Activated CD4-positive, CD25-positive, alpha-beta regulatory T cell treated with anti-CD3 and anti-CD28 coated beads, Interleukin-2, amount 50 U/mL, for 24 hours (primary cell): ENCODE results near the gene SLC12A7.
"Not testable (repeated sequence)": the region's sequence is repeated elsewhere in the genome, so short reads cannot be mapped to it uniquely, and the experiment has no call there.

Experiments used
- ATAC-seq, 2 donors: fragments of 150-1000 bp; cut with Tn5 transposase; one replicate each; pipeline ENCODE4 v1.10.0; 2021; ENCODE audit warnings: mild to moderate bottlenecking in 1 of 2, moderate library complexity in 1 of 2

The SLC12A7 gene

DNA sequence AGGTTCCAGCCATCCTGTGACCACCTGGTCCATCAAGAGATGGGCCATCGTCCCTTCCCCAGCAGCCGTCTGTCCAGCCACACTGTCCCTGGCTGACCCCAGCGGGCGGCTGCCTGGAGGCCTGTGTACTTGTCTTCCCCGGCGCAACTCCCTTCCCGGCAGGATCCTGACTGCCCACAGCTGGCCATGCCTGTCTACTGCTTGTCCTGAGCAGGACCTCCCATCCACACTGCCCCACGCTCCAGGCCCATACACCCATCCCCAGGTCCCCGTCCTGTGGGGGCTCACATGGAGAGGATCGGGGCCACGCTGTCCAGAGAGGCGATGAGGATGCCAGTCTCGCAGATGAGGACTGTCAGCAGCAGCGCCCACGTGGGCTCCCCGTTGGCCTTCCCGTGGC lies 35.5 kb downstream of the SLC12A7 start:
- ATAC-seq, result no peak

DNA sequence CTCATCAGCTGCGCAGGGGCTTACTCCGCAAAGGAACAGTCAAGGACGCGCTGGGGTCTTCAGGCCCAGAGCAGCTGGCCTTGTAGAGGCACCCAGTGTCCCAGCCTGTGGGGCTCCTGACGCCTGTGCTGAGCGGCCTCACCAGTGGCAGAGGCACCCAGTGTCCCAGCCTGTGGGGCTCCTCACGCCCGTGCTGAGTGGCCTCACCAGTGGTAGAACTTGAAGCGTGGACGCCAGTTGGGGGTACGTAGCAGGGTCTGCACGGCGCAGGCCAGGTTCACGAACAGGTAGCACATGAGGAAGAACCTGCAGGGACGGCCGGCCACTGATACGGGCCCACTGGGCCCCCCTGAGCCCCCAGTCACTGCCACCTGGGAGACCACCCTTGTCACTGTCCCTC lies 35.9 kb downstream of the SLC12A7 start:
- ATAC-seq, result no peak

DNA sequence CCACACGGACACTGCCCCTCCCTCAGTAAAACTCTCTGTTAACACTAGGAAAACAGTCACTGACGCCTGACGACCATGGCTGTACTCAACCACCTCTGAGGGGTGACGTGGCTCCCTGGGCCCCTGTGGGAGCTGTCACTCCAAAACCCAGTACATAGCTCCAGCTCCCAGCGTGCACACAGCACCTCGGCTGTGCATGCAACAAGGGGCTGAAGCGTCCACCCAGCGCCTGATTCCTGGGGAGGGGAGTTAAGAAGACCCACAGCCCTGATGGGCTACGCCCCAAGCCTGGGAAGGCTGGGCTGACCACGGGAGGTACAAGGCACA lies 36.3 kb downstream of the SLC12A7 start:
- ATAC-seq, result no peak

DNA sequence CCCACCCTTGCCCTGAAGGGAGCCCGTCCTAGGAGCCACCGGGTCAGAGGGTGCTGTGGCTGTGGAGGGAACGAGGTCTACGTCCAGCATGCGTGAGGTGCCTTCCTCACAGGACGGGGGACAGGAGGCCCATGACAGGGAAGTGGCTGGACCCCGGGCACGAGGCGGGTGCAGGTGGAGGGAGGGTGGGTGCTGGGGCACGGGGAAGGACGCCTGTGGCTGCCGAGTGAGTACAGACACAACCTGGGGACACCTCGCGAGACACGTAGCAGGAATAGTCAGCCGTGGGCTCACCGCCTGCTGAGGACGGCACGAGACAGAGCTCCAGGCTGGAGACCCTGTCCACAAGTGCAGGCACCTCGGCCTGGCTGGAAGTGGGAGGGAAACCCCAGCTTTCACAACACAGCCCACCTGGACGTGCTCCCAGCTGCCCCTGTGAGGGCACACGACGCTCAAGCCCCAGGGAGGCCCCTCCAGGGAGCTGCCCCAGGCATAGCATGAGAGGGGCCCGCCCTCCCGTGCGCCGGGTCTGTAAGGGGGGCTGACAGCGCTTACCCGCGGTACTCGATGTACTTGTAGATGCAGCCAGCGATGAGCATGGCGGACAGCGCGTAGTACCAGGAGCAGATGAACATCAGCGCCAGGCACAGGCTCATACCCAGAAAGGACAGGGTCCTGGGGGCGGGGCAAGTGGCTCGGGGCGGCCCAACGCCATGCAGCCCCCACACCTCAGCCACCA lies 36.9 kb downstream of the SLC12A7 start:
- ATAC-seq, result no peak

DNA sequence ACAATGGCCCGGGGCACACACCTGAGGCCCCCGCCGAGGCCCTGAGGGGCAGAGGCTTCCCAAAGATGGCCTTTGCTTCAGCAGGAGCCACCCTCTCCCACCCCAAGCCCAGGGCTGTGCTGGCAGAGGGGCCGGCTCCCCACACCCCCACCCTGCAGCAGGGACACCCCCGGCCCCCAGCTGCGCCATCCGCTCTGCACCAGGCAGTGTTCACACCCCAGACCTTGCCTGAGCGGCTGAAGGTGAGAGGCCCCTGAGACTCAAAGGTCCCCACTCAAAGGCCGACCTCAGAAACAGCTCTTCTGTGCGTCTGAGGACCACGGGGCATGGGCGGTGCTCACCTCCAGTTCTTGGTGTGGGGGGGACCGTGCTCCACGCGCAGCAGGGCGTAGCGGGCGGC lies 37.6 kb downstream of the SLC12A7 start:
- no peak for ATAC-seq

DNA sequence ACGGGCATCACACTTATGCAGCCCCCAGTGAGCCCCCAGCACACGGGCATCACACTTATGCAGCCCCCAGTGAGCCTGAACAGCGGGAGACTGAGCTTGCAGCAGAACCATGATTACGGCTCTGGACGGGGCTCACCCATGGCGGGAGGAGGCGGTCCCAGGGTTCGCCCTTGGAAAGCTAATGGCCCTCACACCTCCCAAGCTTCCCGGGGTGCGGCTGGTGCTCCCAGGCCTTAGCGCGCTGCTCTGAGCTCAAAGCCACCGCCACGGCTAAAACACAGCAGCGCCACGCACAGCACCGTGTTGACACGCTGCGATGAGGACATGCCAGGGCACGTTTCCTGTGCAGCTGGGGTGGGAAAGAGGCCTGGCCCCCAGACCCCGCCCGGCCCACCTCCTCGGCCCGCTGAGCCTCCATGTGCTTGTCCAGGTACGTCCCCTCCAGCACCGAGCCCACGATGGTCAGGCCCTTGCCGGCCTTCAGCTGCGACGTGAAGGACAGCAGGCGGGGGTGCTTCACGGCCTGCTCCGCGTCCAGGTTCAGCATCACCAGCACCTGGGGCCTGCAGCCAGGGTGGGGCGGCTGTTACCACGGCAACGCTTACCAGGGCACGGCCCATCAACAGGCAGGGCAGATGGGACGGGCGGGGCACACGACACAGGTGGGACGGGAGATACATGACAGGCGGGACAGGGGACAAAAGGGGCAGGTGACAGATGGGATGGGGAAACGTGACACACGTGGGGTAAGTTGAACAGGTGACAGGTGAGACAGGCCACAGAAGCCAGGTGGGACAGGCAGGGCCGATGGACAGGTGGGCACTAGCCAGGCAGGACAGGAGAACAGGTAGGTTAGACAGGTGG lies 38.4 kb downstream of the SLC12A7 start:
- no peak for ATAC-seq

DNA sequence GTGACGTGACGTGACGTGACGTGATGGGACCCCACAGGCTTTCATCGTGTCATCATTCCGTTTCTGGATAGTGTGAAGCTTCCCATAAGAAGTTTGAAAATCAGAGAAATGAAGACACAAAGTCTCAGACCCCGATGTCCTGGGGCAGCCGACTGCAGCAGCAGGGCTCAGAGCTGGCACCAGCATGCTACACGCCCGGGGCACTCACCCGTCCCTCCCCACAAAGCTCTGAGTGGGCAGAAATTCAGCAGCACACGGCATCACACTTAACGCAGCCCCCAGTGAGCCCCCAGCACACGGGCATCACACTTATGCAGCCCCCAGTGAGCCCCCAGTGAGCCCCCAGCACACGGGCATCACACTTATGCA lies 42.2 kb downstream of the SLC12A7 start:
- ATAC-seq, result no peak

DNA sequence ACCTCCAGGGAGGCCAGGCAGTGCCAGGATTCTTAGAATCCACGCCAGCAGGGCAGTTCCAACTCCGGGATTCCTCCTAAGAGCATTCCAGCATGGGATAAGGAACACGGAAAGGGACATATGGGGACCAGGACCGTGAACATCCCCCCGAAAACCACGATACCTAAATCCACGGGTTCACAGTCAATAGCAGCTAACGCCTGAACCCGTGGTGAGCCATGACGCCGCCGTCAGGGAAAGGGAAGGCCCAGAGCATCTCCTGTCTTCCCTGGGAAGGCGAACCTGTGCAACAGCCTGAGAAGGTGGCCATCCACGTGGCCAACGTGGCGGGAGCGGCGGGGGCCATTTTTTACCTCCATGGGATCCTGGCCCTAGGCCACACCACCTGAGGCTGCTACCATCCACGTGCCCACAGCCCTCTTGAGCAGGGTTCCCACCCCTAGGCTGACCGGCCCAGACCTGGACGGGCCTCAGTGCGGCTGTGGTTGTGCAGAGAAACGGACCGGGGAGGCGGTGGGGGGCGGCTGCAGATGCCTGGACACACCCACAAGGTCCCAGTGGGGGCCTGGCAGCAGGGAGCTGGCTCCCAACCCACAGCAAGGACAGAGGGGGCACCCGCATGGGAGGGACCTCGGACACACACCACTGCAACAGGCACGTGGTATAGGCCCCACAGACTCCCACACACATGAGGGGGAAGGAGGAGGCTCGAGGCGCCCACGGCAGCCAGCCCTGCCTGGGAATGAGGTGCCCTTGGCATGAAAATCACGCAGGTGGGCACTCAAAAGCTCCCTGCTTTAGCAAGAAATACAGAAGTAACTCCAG lies 42.8 kb downstream of the SLC12A7 start:
- ATAC-seq, result no peak

DNA sequence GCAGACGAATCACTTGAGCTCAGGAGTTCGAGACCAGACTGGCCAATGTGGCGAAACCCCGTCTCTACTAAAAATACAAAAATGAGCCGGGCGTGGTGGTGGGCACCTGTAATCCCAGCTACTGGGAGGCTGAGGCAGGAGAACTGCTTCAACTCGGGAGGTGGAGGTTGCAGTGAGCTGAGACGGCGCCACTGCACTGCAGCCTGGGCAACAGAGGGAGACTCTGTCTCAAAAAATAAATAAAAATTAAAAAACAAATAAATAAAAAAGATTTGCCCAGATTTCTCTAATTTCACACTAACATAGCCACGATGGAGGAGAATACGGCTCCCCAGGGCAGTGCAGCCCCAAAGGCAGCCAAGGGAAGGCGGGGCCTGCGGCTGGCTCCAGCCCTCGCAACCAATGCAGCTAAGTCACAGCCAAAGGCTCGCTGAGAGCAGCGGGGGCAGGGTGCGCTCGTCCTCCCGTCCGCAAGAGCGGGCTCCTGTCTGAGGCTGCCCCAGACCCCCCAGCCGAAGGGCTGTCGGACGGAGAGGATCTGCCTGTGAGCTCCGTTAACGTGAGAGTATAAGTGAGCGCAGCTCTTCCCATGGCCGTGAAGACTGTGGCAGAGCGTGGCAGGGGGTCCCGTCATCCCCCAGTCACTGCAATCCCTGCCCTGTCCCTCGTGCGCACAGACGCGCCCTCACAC lies 43.5 kb downstream of the SLC12A7 start:
- no peak for ATAC-seq

DNA sequence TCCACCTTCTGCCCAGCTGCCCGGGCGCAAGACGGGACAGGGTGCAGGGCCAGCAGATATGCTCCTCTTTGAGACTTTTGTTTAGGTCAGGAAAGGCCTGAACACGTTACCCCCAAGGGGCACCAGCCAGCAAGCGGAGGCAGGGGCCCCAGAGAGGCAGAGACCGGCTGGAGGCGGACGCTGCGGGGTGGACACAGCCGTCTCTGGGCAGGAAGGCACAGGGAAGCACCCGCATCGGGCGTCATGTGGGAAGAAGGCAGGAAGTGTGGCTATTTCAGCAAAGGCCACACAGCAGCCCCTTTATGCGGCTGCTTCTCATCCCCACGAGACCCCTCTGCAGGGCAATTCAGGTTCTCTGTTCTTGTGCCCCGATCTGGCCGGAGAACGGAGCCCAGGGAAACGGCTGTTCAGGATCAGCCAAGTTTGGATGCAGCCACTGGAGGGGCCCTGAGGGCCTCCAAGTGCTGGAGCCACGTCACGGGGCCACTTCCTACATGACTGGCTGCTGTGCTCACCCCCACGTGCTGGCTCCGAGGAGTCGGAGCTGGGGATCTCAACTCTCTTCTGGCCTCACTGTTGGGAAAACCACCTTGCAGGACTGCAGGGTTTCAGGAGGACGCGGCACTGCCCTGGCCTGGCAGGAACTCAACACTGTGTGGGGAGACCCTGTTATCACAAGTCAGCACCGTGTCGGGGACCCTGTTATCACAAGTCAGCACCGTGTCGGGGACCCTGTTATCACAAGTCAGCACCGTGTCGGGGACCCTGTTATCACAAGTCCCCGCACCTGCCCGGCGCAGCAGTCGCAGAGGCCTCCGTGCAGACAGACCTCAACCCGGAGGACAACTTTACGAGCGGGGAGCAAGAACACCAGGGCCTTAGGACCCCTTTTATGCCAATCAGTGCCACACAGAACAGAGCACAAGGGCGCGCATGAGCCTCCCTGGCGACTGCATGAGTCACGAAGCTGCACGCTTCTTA lies 44.4 kb downstream of the SLC12A7 start:
- ATAC-seq, result no peak

DNA sequence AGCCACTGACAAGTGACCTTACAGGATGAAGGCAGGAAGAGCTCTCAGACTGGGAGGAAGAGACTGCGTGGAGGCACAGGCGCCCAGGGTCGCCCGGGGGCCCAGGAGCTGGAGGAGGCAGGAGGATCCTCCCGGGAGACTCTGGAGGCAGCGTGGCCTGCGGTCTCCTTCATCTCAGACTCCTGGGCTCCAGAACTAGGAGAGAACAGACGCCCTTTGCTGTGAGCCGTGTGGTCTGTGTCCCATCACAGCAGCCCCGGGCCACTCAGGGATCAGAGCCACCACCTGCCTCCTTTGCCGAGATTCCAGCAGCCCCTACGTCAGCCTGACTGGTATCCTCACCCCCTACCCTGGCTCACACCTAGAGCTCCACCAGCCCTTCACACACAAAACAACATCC lies 45.2 kb downstream of the SLC12A7 start:
- ATAC-seq, result no peak

DNA sequence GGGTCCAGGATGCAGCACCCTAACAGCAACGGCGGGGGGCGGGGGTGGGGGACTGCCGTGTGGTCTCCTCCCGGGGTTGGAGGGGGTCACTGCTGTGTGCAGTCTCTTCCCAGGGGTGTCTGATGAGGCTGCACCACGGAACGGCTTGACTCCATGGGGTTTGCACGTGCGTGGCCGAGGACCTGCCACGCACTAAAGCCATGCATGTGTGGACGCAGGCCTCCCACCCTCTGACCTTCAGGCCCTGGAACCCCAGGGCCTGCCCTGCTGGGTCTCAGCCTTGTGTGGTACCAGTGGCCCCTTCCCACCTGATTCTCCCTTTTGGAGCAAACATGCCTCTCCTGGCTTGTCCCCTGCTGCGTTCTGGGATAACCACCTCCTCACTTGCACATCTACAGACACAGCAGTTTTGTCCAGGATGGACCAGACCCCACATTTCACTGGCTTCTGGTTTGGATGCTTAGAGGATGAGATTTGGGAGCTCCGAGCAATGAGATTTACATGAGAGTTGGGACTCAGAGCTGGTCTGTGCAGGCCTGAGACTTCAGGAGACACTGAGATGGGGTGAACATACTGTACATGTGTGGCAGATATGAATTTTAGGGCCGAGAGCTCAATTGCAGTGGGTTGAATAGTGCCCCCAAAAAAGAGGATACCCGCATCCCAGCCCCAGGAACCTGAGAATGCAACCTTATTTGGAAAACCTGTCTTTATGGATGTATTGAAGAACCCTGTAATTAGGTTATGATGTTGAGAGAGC lies 45.8 kb downstream of the SLC12A7 start:
- ATAC-seq, result no peak

DNA sequence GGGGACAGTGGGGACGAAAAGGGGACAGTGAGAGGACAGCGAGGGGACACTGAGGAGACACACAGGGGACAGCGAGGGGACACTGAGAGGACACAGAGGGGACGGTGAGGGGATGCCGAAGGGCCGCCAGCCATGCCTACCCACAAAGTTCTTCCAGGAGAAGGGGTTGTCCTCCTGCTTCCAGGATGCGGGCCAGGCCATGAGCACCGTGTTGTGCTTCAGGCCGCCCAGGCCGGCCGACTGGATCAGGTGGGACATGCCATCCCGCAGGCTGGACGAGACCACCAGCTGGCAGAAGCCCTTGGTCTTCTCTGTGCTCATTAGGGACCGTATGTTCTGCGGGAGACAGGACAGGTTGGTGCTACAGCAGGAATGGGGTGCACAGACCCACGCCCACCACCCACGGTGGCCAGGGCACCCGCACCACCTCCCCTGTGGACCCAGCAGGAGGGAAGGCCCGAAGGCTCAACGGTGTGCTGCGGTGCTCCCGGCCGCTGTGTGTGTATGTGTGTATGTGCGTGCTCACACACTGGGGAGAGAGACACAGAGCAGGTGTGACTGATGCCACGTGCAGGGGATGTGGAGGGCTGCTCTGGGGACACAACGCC lies 46.6 kb downstream of the SLC12A7 start:
- no peak for ATAC-seq

DNA sequence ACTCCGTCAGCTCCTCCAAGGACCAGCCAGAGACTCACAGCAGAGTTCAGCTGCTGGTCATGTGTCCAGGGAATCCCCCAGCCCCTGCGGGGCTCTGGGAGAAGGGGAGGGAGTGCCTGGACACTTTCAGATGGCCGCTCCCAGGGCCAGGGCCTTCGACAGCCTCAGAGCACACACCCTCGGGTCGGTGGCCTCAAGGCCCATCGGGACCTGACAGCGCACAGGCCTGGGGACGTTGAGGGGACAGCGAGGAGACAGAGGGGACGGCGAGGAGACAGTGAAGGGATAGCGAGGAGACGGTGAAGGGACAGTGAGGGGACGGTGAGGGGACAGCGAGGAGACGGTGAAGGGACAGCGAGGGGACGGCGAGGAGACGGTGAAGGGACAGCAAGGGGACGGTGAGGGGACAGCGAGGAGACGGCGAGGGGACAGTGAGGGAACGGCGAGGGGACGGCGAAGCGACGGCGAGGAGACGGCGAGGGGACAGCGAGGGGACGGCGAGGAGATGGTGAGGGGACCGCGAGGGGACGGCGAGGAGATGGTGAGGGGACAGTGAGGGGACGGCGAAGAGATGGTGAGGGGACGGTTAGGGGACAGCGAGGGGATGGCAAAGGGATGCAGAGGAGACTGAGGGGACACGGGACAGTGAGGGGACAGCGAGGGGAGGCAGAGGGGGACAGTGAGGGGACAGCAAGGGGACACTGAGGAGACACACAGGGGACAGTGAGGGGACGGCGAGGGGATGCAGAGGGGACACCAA lies 47.3 kb downstream of the SLC12A7 start:
- ATAC-seq, result no peak

DNA sequence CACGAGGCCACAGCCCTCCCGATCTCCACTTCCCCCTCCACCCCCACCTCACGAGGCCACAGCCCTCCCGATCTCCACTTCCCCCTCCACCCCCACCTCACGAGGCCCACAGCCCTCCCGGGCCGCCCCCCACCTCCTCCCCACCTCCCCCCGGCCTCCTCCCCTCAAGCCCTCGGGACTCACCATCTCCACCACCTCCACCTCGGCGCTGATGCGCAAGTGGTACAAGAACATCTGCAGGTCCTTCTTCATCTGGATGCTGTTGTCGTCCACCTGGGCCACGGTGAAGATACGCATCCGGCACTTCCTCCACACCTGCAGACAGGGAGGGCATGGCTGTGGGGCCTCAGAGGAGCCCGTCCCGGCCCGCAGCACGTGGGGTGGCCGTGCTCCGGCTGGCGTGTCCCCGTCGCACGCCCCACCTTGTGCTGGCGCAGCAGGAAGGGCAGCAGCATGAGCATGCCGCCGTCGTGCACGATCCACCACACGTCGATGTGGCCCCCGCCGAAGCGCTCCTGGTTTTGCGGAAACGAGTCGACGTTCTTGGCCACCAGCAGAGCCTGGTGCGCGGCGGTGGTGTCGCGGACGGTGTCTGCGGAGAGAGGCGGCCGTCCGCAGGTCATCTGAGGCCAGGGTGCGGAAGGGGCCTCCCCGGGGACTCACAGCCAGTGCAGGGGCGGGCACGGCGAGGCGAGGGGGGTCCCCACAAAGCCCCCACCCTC lies 48.0 kb downstream of the SLC12A7 start:
- ATAC-seq, result no peak

DNA sequence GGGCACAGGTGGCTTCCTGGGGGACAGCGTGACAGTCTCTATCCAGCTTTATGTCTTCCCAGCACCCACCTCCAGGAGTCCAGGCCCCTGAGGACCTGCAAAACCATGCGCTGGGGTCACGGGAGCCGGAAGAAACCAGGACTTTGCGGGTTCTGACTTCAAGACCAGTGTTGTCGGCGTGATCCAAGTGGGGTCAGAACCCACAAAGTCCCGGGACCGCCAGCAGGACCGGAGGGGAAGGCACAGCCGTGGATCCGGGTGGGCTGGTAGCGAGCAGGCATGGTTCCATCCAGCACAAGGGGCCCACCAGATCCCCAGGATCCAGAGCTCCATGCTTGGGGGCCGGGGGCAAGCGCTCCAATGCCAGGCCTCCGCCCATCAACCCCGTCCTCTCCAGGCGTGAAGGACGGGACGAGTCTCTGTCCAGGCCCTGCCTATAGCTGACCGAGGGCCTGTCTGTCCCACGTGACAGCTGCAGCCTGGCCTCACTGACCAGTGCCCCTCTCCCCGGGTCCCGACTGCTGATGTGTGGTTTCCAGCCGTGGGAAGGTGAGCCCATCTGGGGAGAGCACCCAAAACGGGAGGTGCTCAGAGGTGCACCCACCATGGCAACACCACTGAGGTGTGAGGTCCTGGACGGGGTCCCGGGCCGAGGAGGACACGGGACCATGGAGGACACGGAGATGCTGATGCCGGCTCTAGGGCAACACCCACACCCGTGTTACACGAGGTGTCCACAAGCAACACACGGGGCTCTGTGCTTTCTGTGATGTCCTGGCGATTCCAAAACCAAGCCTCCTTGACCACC lies 48.9 kb downstream of the SLC12A7 start:
- ATAC-seq, result no peak

DNA sequence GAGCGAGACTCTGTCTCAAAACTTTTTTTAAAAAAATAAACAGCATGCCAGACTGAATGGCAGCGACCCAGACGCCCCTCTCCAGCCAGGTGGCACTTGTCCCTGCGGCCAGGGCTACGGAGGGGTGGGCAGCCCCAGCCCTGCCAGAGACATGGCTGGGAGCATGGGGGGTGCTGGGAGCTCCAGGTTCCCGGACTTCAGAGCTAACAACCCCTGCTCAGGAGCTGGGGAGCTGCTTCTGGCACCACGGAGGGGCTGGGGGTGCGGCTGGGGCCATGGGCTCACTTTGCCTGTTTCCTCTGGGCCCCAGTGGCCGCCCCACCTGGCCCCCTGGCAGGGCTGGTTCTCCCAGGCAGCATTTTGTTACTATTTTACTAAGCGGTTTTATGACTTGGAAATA lies 49.9 kb downstream of the SLC12A7 start:
- no peak for ATAC-seq

DNA sequence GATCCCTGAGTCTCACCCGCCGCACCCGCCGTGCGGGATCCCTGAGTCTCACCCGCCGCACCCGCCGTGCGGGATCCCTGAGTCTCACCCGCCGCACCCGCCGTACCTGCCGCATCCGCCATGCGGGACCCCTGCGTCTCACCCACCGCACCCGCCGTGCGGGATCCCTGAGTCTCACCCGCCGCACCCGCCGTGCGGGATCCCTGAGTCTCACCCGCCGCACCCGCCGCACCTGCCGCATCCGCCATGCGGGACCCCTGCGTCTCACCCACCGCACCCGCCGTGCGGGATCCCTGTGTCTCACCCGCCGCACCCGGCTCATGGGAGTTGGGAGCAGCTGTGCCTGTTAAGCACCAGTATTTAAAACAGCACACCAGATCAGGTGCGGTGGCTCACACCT lies 50.6 kb downstream of the SLC12A7 start:
- not testable (repeated sequence) for ATAC-seq
